Epidermal melanocyte (primary cell): Measurements from ENCODE around the gene MYRIP.
A peak's percentile ranks its signal among the peaks of the same experiment; 100 is the strongest.

Experiments
- DNase-seq: peaks from one replicate; pipeline ENCODE4 v3.0.0; 2011; ENCODE audit warnings: low spot score; ENCODE audit not compliant: insufficient read length

Gene MYRIP

GRCh38 chr3:40181182-40181581, 371.8 kb downstream of the MYRIP start:
- DNase-seq: no peak

- DNase-seq: no peak
These were observed 375.8 kb downstream of the MYRIP start for GRCh38 chr3:40185029-40185695.

GRCh38 chr3:40186508-40186907, 377.1 kb downstream of the MYRIP start:
- DNase-seq: no peak

GRCh38 chr3:40187945-40188344, 378.5 kb downstream of the MYRIP start:
- no peak for DNase-seq

GRCh38 chr3:40189118-40189517, 379.7 kb downstream of the MYRIP start:
- DNase-seq: no peak

- DNase-seq: no peak
These were observed 380.6 kb downstream of the MYRIP start for GRCh38 chr3:40190056-40190455.

GRCh38 chr3:40191251-40191650, 381.8 kb downstream of the MYRIP start:
- DNase-seq: no peak

GRCh38 chr3:40191850-40192448, 382.5 kb downstream of the MYRIP start:
- DNase-seq: peak; percentile 60

- DNase-seq: no peak
These were observed 383.2 kb downstream of the MYRIP start for GRCh38 chr3:40192628-40193027.

- no peak for DNase-seq
These were observed 387.6 kb downstream of the MYRIP start for GRCh38 chr3:40196966-40197365.

GRCh38 chr3:40200692-40201316, 391.4 kb downstream of the MYRIP start:
- no peak for DNase-seq

- no peak for DNase-seq
These were observed 392.4 kb downstream of the MYRIP start for GRCh38 chr3:40201770-40202169.

GRCh38 chr3:40206522-40206921, 397.1 kb downstream of the MYRIP start:
- no peak for DNase-seq

- no peak for DNase-seq
These were observed 398.4 kb downstream of the MYRIP start for GRCh38 chr3:40207796-40208195.

GRCh38 chr3:40208251-40208650, 398.8 kb downstream of the MYRIP start:
- no peak for DNase-seq

- DNase-seq: no peak
These were observed 402.2 kb downstream of the MYRIP start for GRCh38 chr3:40211579-40211978.

GRCh38 chr3:40213556-40213955, 404.1 kb downstream of the MYRIP start:
- DNase-seq: no peak

- no peak for DNase-seq
These were observed 405.6 kb downstream of the MYRIP start for GRCh38 chr3:40215015-40215414.

- DNase-seq: no peak
These were observed 407.1 kb downstream of the MYRIP start for GRCh38 chr3:40216471-40216870.

- DNase-seq: no peak
These were observed 414.4 kb downstream of the MYRIP start for GRCh38 chr3:40223856-40224255.

GRCh38 chr3:40224796-40225515, 415.5 kb downstream of the MYRIP start:
- DNase-seq: no peak

GRCh38 chr3:40226636-40227035, 417.2 kb downstream of the MYRIP start:
- no peak for DNase-seq
